GM12878 (cell line): ENCODE results near the gene SLC36A1.

ENCODE experiments used
- CHD1 ChIP-seq: IDR thresholded peaks from 2 replicates; pipeline ENCODE4 v1.6.1; 2012; ENCODE audit warnings: low read depth, low read length, improper control_type of control experiment
- CHD4 ChIP-seq: fragments of 200-600 bp; sonication (generic); IDR thresholded peaks from 2 replicates; pipeline ENCODE4 v1.6.1; 2016; ENCODE audit warnings: mild to moderate bottlenecking
- DPF2 ChIP-seq: fragments of 450-650 bp; IDR thresholded peaks from 2 replicates; pipeline ENCODE4 v1.6.1; 2017; ENCODE audit warnings: mild to moderate bottlenecking
- FOS ChIP-seq: IDR thresholded peaks from 3 replicates; pipeline ENCODE4 v1.6.1; 2011; ENCODE audit warnings: borderline replicate concordance; ENCODE audit not compliant: insufficient read length; ENCODE audit errors: extremely low read depth
- NBN ChIP-seq: fragments of 450-650 bp; IDR thresholded peaks from 2 replicates; pipeline ENCODE4 v1.6.1; 2016
- NFYA ChIP-seq: IDR thresholded peaks from 2 replicates; pipeline ENCODE4 v1.6.1; 2011; ENCODE audit warnings: low read depth, mild to moderate bottlenecking, low read length, improper control_type of control experiment, borderline replicate concordance
- RAD51 ChIP-seq: fragments of 450-650 bp; IDR thresholded peaks from 2 replicates; pipeline ENCODE4 v1.6.1; 2016; ENCODE audit warnings: moderate library complexity, mild to moderate bottlenecking, inconsistent platforms
- SP1 ChIP-seq: IDR thresholded peaks from one replicate; pipeline ENCODE4 v1.6.1; 2011; ENCODE audit warnings: low read depth, low read length
- SRF ChIP-seq, 2 experiments: IDR thresholded peaks; 2 replicates each; pipeline ENCODE4 v1.6.1; 2011; ENCODE audit warnings: low read depth in 2 of 2, low read length in 2 of 2, mild to moderate bottlenecking in 1 of 2, moderate library complexity in 1 of 2
- TF ChIP-seq, protein P1 (sequence below), 3 experiments: IDR thresholded peaks in 2 of 3; conservative IDR thresholded peaks in 1 of 3; 2 replicates each; pipeline ENCODE4 v1.5.1; 2011; ENCODE audit warnings: low read depth in 3 of 3, low read length in 3 of 3, mild to moderate bottlenecking in 3 of 3, control low read depth in 2 of 3, moderate library complexity in 2 of 3, inconsistent platforms in 1 of 3, mixed read lengths in 1 of 3; ENCODE audit not compliant: control insufficient read depth in 2 of 3, insufficient read depth in 1 of 3; ENCODE audit errors: extremely low read depth in 1 of 3

DNA sequence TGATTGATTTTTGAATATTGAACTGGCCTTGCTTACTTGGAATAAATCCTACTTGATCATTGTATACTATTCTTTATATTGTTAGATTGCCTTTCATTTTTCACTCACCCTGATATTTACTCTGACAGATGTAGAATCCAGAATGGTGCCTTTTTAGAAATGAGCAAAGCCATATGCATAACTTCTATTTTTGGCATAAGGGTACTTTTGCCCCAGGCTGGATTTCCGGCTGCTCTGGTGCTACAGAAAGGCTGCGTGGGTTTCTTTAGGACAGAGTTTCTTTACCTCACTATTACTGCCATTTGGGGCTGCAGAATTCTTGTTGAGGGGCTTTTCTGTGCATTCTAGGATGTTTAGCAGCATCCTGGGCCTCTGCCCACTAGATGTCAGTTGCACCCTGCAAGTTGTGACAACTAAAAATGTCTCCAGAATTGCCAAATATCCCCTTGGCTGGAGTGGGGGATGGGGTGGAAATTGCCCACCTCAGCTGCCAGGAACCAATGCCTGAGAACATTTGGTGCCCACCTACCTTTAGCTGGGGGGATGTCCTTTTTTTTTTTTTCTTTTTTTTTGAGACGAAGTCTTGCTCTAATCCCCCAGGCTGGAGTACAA, 50.1 kb downstream of the SLC36A1 start:
- no peak for TF ChIP-seq DPF2
- TF ChIP-seq CHD1 = no peak
- TF ChIP-seq SRF (IDR thresholded peaks at IDR 0.05; ENCODE audit: low read depth in 2 of 2, low read length in 2 of 2) = no peak
- TF ChIP-seq, protein P1, sequence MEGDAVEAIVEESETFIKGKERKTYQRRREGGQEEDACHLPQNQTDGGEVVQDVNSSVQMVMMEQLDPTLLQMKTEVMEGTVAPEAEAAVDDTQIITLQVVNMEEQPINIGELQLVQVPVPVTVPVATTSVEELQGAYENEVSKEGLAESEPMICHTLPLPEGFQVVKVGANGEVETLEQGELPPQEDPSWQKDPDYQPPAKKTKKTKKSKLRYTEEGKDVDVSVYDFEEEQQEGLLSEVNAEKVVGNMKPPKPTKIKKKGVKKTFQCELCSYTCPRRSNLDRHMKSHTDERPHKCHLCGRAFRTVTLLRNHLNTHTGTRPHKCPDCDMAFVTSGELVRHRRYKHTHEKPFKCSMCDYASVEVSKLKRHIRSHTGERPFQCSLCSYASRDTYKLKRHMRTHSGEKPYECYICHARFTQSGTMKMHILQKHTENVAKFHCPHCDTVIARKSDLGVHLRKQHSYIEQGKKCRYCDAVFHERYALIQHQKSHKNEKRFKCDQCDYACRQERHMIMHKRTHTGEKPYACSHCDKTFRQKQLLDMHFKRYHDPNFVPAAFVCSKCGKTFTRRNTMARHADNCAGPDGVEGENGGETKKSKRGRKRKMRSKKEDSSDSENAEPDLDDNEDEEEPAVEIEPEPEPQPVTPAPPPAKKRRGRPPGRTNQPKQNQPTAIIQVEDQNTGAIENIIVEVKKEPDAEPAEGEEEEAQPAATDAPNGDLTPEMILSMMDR (IDR thresholded peaks at IDR 0.05 in 2 of 3, conservative IDR thresholded peaks at IDR 0.05 in 1 of 3; ENCODE audit: control insufficient read depth in 2 of 3, extremely low read depth in 1 of 3, insufficient read depth in 1 of 3, low read depth in 3 of 3, low read length in 3 of 3) = no peak; a peak in 1 of 6 replicates
- no peak for TF ChIP-seq NBN
- TF ChIP-seq RAD51 = no peak
- TF ChIP-seq FOS = no peak
- no peak for TF ChIP-seq SP1
- no peak for TF ChIP-seq NFYA
- TF ChIP-seq CHD4 = no peak
